ENCODE measurements around the gene ATP5F1E.
A peak's percentile ranks its signal among the peaks of the same experiment; 100 is the strongest.

The ATP5F1E gene

GRCh38 chr20:58991715-58992114, 40.4 kb downstream of the ATP5F1E start:
- peak in 1 of 2 donors; percentile 17 for DNase-seq
- intact Hi-C loops (cut with DNase I; ENCODE audit: low total_unique reads): no loop called here
- Histone ChIP-seq H3K27me3 (no peaks in the 10 kb centered on the region), H3K27ac (no peak overlapping the region), H3K4me3 (no peak overlapping the region), H3K9me3 (no peaks in the 10 kb centered on the region), H3K4me1 (no peaks in the 10 kb centered on the region), H3K36me3 (peaks cover 88 to 99% (median 99%) of the 10 kb centered on the region in 3 donors)
- TF ChIP-seq CTCF (IDR thresholded peaks at IDR 0.05): no peak

- Histone ChIP-seq H3K36me3 (peaks cover 80 to 99% (median 98%) of the 10 kb centered on the region in 3 donors), H3K27me3 (no peaks in the 10 kb centered on the region), H3K4me1 (no peaks in the 10 kb centered on the region), H3K27ac (no peak overlapping the region), H3K9me3 (no peaks in the 10 kb centered on the region), H3K4me3 (no peak overlapping the region)
- peak in 1 of 2 donors; percentile 42 for DNase-seq
- TF ChIP-seq CTCF (IDR thresholded peaks at IDR 0.05): no peak
- intact Hi-C loops (cut with DNase I; ENCODE audit: low total_unique reads): no loop called here
Measured at GRCh38 chr20:58990651-58991445, 41.3 kb downstream of the ATP5F1E start.

- Histone ChIP-seq H3K27ac (no peak overlapping the region), H3K4me3 (no peak overlapping the region), H3K36me3 (peaks cover 67 to 82% (median 81%) of the 10 kb centered on the region in 3 donors), H3K4me1 (peaks cover 0 to 12% (median 6%) of the 10 kb centered on the region in 4 donors), H3K9me3 (no peaks in the 10 kb centered on the region), H3K27me3 (no peaks in the 10 kb centered on the region)
- DNase-seq: peak in 1 of 2 donors; percentile 41
- intact Hi-C loops (cut with DNase I; ENCODE audit: low total_unique reads): no loop called here
- no peak for TF ChIP-seq CTCF (IDR thresholded peaks at IDR 0.05)
Measured at GRCh38 chr20:58989196-58989595, 42.9 kb downstream of the ATP5F1E start.

GRCh38 chr20:58988565-58988882, 43.6 kb downstream of the ATP5F1E start:
- H3K27ac ChIP-seq: no peak overlapping the region
- H3K4me3 ChIP-seq: no peak overlapping the region
- no peak for TF ChIP-seq CTCF (IDR thresholded peaks at IDR 0.05)
- no peaks in the 10 kb centered on the region for H3K9me3 ChIP-seq
- H3K36me3 ChIP-seq: peaks cover 61 to 75% (median 75%) of the 10 kb centered on the region in 3 donors
- H3K4me1 ChIP-seq: peaks cover 0 to 19% (median 12%) of the 10 kb centered on the region in 4 donors
- peak in 1 of 2 donors; percentile 31 for DNase-seq
- intact Hi-C loops (cut with DNase I; ENCODE audit: low total_unique reads): no loop called here
- no peaks in the 10 kb centered on the region for H3K27me3 ChIP-seq

GRCh38 chr20:58987790-58988564, 44.2 kb downstream of the ATP5F1E start:
- Histone ChIP-seq H3K36me3 (peaks cover 55 to 71% (median 70%) of the 10 kb centered on the region in 3 donors), H3K4me3 (no peak overlapping the region), H3K27me3 (no peaks in the 10 kb centered on the region), H3K27ac (no peak overlapping the region), H3K9me3 (no peaks in the 10 kb centered on the region), H3K4me1 (peaks cover 0 to 24% (median 15%) of the 10 kb centered on the region in 4 donors)
- peak in 1 of 2 donors; percentile 45 for DNase-seq
- intact Hi-C loops (cut with DNase I; ENCODE audit: low total_unique reads): no loop called here
- TF ChIP-seq CTCF (IDR thresholded peaks at IDR 0.05): no peak

Data from tibial artery (tissue), 4 donors.